GM23338 (cell line): ENCODE results near the gene THADA. TPM values are rescaled to one million over a fixed set of nuclear protein-coding genes. Genes with fewer than 3 reads are reported as not detected.

ENCODE experiments used
- ATAC-seq: fragments of 200-7000 bp; cut with Tn5 transposase; 3 replicates; pipeline ENCODE4 v1.9.1; 2020
- DNase-seq: peaks from one replicate; pipeline ENCODE4 v3.0.0-alpha.2; 2015; ENCODE audit warnings: low spot score
- H2AFZ ChIP-seq: fragments of 200-600 bp; sonication (generic); 2 replicates; pipeline ENCODE4 v1.8.0; 2016; ENCODE audit warnings: antibody characterized with exemption, mild to moderate bottlenecking, moderate library complexity
- H3F3A ChIP-seq: fragments of 200-600 bp; sonication (generic); replicated peaks from 2 replicates; pipeline ENCODE4 v1.8.0; 2017; ENCODE audit warnings: antibody characterized with exemption, mixed run types, low read depth
- H3K27ac ChIP-seq: fragments of 200-600 bp; sonication (generic); 2 replicates; pipeline ENCODE4 v1.6.1; 2016; ENCODE audit warnings: low read depth
- H3K27me3 ChIP-seq: fragments of 200-600 bp; sonication (generic); 2 replicates; pipeline ENCODE4 v1.8.0; 2016; ENCODE audit warnings: mild to moderate bottlenecking, mixed run types, moderate library complexity; ENCODE audit not compliant: insufficient read depth
- H3K36me3 ChIP-seq: fragments of 200-600 bp; sonication (generic); 2 replicates; pipeline ENCODE4 v1.8.0; 2016; ENCODE audit warnings: mild to moderate bottlenecking; ENCODE audit not compliant: insufficient read depth
- H3K4me1 ChIP-seq: fragments of 200-600 bp; sonication (generic); 2 replicates; pipeline ENCODE4 v1.8.0; 2016; ENCODE audit warnings: mild to moderate bottlenecking, moderate library complexity; ENCODE audit not compliant: insufficient read depth
- H3K4me2 ChIP-seq: fragments of 200-600 bp; sonication (generic); 2 replicates; pipeline ENCODE4 v1.7.1; 2017; ENCODE audit warnings: mixed run types
- H3K4me3 ChIP-seq: fragments of 200-600 bp; sonication (generic); 2 replicates; pipeline ENCODE4 v1.6.1; 2016; ENCODE audit warnings: mixed run types
- H3K79me2 ChIP-seq: fragments of 200-600 bp; sonication (generic); replicated peaks from 2 replicates; pipeline ENCODE4 v1.8.0; 2017; ENCODE audit warnings: mild to moderate bottlenecking; ENCODE audit not compliant: insufficient read depth
- H3K9me2 ChIP-seq: fragments of 200-600 bp; sonication (generic); 2 replicates; pipeline ENCODE4 v1.8.0; 2017; ENCODE audit not compliant: insufficient read depth
- H4K20me1 ChIP-seq: fragments of 200-600 bp; sonication (generic); replicated peaks from 2 replicates; pipeline ENCODE4 v1.8.0; 2017; ENCODE audit warnings: mild to moderate bottlenecking; ENCODE audit not compliant: insufficient read depth
- H3K27ac Mint-ChIP-seq: 2 replicates; pipeline ENCODE4 v1.8.0; 2020; ENCODE audit warnings: inconsistent platforms, mild to moderate bottlenecking, moderate library complexity, mixed read lengths
- H3K27me3 Mint-ChIP-seq: 3 replicates; pipeline ENCODE4 v1.8.0; 2022; ENCODE audit warnings: low read depth, mild to moderate bottlenecking, moderate library complexity, mixed read lengths, inconsistent platforms; ENCODE audit not compliant: insufficient read depth, poor library complexity
- H3K36me3 Mint-ChIP-seq: 3 replicates; pipeline ENCODE4 v1.8.0; 2021; ENCODE audit warnings: low read depth, mild to moderate bottlenecking, inconsistent platforms, moderate library complexity, mixed read lengths
- H3K4me1 Mint-ChIP-seq: 3 replicates; pipeline ENCODE4 v1.8.0; 2020; ENCODE audit warnings: mild to moderate bottlenecking, inconsistent platforms, mixed read lengths
- H3K4me3 Mint-ChIP-seq: 3 replicates; pipeline ENCODE4 v1.8.0; 2021; ENCODE audit warnings: moderate library complexity, mild to moderate bottlenecking, inconsistent platforms, mixed read lengths
- H3K9me3 Mint-ChIP-seq: 3 replicates; pipeline ENCODE4 v1.8.0; 2020; ENCODE audit warnings: moderate library complexity, mild to moderate bottlenecking, inconsistent platforms, mixed read lengths
- CREB1 ChIP-seq: fragments of 250-450 bp; sonication (Bioruptor Pico); IDR thresholded peaks from 2 replicates; pipeline ENCODE4 v1.5.0; 2020; ENCODE audit warnings: low read depth, mild to moderate bottlenecking, moderate library complexity
- EZH2phosphoT487 ChIP-seq: fragments of 200-600 bp; sonication (generic); IDR thresholded peaks from one replicate; pipeline ENCODE4 v1.8.1; 2018; ENCODE audit warnings: antibody characterized with exemption; ENCODE audit not compliant: unreplicated experiment
- JUNB ChIP-seq: IDR thresholded peaks from one replicate; pipeline ENCODE4 v1.6.1; 2016; ENCODE audit warnings: antibody characterized with exemption; ENCODE audit not compliant: unreplicated experiment
- NANOG ChIP-seq: IDR thresholded peaks from 2 replicates; pipeline ENCODE4 v1.6.1; 2016; ENCODE audit warnings: antibody characterized with exemption, borderline replicate concordance
- POLR2AphosphoS5 ChIP-seq: IDR thresholded peaks from 2 replicates; pipeline ENCODE4 v1.6.1; 2016; ENCODE audit warnings: antibody characterized with exemption, low read depth
- STAT1 ChIP-seq: IDR thresholded peaks from one replicate; pipeline ENCODE4 v1.6.1; 2016; ENCODE audit warnings: antibody characterized with exemption; ENCODE audit not compliant: unreplicated experiment
- ZNF114 ChIP-seq: fragments of 250-450 bp; sonication (Bioruptor Pico); IDR thresholded peaks from 2 replicates; pipeline ENCODE4 v1.5.0; 2020; ENCODE audit warnings: mild to moderate bottlenecking, moderate library complexity
- polyA plus RNA-seq: library from polyadenylated mRNA; unstranded; fragments of >200 nt; fragmentation: Nextera tagmentation; extraction: Ambion mirVana; gene quantifications from 2 replicates; pipeline ENCODE4 v1.2.1, GENCODE V29; 2016
- total RNA-seq: library from RNA; depleted of rRNA; stranded (reverse); fragments of >200 nt; shearing (Covaris generic); gene quantifications from 2 replicates; pipeline ENCODE4 v1.2.3, GENCODE V29; 2014
- TF ChIP-seq, protein P1 (sequence below): IDR thresholded peaks from one replicate; pipeline ENCODE4 v1.6.1; 2018; ENCODE audit warnings: antibody characterized with exemption; ENCODE audit not compliant: unreplicated experiment
- TF ChIP-seq, protein P2 (sequence below), 2 experiments: fragments of 200-600 bp in 1 of 2; sonication (generic) in 1 of 2; conservative IDR thresholded peaks; 2 replicates each; pipeline versions ENCODE4 v1.5.1 to v1.6.1; 2016 to 2017; ENCODE audit warnings: antibody characterized with exemption in 2 of 2, low read depth in 2 of 2, mild to moderate bottlenecking in 2 of 2, moderate library complexity in 1 of 2
- TF ChIP-seq, protein P3 (sequence below): IDR thresholded peaks from 2 replicates; pipeline ENCODE4 v1.6.1; 2016; ENCODE audit warnings: antibody characterized with exemption
- TF ChIP-seq, protein P4 (sequence below): fragments of 250-450 bp; sonication (Bioruptor Pico); IDR thresholded peaks from 2 replicates; pipeline ENCODE4 v1.5.0; 2020; ENCODE audit warnings: mild to moderate bottlenecking, moderate library complexity

The THADA gene
- total and polyA plus RNA-seq, 2 experiments from 2014 or later = 17.0 to 30.7 TPM

DNA sequence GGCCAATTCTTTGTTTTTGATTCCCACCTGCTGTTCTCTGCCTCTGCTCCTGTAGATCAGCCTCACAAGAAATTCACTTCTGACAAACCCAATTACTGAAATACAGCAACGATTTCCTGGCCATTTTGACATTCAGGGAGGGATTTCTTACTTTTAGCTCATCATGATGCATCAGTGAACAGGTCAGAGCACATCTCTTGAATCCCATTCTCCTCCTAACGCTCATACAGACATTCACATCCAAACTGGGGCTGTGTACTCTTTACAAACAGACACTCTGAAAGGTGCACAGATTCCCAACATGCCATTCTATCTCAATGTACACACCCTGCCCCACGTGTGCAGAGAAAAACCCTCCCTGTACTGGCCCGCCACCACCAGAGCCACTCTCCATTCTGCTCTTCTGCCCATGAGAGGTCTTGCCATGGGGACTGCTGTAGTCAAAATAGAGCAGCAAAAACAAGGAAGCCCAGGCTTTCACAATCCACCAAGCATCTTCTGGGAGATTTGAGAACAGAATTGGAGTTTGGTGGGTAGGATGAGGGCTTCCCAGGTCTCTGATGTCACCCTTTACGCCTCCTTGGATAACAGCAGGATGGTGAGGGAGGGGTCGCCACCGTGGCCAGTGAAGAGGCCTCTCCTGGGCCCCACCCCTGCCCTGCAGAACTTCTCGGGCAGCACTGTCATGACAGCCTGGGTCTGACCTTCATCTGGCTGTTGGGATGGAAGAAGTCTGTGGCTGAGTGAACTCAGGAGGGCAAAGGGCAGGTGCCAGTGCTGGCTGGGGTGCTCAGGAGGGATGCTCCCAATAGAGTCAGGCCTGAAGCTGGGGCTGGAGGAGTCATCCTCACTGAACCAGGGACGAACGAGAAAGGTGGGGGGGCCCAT lies 327.5 kb downstream of the THADA start:
- no peak overlapping the region for H3K27ac ChIP-seq
- Mint-ChIP-seq H3K9me3 (no peaks in the 10 kb centered on the region), H3K27me3 (peaks cover 5% of the 10 kb centered on the region), H3K4me1 (peaks cover 34% of the 10 kb centered on the region), H3K36me3 (no peaks in the 10 kb centered on the region), H3K27ac (no peak overlapping the region), H3K4me3 (no peak overlapping the region)
- H4K20me1 ChIP-seq = no peaks in the 10 kb centered on the region
- no peaks in the 10 kb centered on the region for H3K36me3 ChIP-seq
- no peak overlapping the region for H3K4me3 ChIP-seq
- H3K79me2 ChIP-seq = no peaks in the 10 kb centered on the region
- no peaks in the 10 kb centered on the region for H3K9me2 ChIP-seq
- H3K27me3 ChIP-seq = no peaks in the 10 kb centered on the region
- 0 out of 2 replicates have a peak, but pooled peaks cover 3% of the 10 kb centered on the region for H3F3A ChIP-seq
- no peak overlapping the region for H2AFZ ChIP-seq
- DNase-seq = no peak
- no peak for ATAC-seq
- peaks cover 3% of the 10 kb centered on the region; the same call in 1 of the 2 replicates for H3K4me1 ChIP-seq
- TF ChIP-seq, protein P1, sequence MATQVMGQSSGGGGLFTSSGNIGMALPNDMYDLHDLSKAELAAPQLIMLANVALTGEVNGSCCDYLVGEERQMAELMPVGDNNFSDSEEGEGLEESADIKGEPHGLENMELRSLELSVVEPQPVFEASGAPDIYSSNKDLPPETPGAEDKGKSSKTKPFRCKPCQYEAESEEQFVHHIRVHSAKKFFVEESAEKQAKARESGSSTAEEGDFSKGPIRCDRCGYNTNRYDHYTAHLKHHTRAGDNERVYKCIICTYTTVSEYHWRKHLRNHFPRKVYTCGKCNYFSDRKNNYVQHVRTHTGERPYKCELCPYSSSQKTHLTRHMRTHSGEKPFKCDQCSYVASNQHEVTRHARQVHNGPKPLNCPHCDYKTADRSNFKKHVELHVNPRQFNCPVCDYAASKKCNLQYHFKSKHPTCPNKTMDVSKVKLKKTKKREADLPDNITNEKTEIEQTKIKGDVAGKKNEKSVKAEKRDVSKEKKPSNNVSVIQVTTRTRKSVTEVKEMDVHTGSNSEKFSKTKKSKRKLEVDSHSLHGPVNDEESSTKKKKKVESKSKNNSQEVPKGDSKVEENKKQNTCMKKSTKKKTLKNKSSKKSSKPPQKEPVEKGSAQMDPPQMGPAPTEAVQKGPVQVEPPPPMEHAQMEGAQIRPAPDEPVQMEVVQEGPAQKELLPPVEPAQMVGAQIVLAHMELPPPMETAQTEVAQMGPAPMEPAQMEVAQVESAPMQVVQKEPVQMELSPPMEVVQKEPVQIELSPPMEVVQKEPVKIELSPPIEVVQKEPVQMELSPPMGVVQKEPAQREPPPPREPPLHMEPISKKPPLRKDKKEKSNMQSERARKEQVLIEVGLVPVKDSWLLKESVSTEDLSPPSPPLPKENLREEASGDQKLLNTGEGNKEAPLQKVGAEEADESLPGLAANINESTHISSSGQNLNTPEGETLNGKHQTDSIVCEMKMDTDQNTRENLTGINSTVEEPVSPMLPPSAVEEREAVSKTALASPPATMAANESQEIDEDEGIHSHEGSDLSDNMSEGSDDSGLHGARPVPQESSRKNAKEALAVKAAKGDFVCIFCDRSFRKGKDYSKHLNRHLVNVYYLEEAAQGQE = no peak
- no peak for TF ChIP-seq EZH2phosphoT487
- no peak for TF ChIP-seq STAT1
- TF ChIP-seq POLR2AphosphoS5 = no peak
- TF ChIP-seq, protein P2, sequence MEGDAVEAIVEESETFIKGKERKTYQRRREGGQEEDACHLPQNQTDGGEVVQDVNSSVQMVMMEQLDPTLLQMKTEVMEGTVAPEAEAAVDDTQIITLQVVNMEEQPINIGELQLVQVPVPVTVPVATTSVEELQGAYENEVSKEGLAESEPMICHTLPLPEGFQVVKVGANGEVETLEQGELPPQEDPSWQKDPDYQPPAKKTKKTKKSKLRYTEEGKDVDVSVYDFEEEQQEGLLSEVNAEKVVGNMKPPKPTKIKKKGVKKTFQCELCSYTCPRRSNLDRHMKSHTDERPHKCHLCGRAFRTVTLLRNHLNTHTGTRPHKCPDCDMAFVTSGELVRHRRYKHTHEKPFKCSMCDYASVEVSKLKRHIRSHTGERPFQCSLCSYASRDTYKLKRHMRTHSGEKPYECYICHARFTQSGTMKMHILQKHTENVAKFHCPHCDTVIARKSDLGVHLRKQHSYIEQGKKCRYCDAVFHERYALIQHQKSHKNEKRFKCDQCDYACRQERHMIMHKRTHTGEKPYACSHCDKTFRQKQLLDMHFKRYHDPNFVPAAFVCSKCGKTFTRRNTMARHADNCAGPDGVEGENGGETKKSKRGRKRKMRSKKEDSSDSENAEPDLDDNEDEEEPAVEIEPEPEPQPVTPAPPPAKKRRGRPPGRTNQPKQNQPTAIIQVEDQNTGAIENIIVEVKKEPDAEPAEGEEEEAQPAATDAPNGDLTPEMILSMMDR (conservative IDR thresholded peaks at IDR 0.05; ENCODE audit: low read depth in 2 of 2) = no peak
- TF ChIP-seq, protein P3, sequence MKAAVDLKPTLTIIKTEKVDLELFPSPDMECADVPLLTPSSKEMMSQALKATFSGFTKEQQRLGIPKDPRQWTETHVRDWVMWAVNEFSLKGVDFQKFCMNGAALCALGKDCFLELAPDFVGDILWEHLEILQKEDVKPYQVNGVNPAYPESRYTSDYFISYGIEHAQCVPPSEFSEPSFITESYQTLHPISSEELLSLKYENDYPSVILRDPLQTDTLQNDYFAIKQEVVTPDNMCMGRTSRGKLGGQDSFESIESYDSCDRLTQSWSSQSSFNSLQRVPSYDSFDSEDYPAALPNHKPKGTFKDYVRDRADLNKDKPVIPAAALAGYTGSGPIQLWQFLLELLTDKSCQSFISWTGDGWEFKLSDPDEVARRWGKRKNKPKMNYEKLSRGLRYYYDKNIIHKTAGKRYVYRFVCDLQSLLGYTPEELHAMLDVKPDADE = no peak
- no peak for TF ChIP-seq JUNB
- no peak for TF ChIP-seq CREB1 (CRISPR knock-in tag)
- TF ChIP-seq ZNF114 (CRISPR knock-in tag) = no peak
- no peak for TF ChIP-seq NANOG
- TF ChIP-seq, protein P4, sequence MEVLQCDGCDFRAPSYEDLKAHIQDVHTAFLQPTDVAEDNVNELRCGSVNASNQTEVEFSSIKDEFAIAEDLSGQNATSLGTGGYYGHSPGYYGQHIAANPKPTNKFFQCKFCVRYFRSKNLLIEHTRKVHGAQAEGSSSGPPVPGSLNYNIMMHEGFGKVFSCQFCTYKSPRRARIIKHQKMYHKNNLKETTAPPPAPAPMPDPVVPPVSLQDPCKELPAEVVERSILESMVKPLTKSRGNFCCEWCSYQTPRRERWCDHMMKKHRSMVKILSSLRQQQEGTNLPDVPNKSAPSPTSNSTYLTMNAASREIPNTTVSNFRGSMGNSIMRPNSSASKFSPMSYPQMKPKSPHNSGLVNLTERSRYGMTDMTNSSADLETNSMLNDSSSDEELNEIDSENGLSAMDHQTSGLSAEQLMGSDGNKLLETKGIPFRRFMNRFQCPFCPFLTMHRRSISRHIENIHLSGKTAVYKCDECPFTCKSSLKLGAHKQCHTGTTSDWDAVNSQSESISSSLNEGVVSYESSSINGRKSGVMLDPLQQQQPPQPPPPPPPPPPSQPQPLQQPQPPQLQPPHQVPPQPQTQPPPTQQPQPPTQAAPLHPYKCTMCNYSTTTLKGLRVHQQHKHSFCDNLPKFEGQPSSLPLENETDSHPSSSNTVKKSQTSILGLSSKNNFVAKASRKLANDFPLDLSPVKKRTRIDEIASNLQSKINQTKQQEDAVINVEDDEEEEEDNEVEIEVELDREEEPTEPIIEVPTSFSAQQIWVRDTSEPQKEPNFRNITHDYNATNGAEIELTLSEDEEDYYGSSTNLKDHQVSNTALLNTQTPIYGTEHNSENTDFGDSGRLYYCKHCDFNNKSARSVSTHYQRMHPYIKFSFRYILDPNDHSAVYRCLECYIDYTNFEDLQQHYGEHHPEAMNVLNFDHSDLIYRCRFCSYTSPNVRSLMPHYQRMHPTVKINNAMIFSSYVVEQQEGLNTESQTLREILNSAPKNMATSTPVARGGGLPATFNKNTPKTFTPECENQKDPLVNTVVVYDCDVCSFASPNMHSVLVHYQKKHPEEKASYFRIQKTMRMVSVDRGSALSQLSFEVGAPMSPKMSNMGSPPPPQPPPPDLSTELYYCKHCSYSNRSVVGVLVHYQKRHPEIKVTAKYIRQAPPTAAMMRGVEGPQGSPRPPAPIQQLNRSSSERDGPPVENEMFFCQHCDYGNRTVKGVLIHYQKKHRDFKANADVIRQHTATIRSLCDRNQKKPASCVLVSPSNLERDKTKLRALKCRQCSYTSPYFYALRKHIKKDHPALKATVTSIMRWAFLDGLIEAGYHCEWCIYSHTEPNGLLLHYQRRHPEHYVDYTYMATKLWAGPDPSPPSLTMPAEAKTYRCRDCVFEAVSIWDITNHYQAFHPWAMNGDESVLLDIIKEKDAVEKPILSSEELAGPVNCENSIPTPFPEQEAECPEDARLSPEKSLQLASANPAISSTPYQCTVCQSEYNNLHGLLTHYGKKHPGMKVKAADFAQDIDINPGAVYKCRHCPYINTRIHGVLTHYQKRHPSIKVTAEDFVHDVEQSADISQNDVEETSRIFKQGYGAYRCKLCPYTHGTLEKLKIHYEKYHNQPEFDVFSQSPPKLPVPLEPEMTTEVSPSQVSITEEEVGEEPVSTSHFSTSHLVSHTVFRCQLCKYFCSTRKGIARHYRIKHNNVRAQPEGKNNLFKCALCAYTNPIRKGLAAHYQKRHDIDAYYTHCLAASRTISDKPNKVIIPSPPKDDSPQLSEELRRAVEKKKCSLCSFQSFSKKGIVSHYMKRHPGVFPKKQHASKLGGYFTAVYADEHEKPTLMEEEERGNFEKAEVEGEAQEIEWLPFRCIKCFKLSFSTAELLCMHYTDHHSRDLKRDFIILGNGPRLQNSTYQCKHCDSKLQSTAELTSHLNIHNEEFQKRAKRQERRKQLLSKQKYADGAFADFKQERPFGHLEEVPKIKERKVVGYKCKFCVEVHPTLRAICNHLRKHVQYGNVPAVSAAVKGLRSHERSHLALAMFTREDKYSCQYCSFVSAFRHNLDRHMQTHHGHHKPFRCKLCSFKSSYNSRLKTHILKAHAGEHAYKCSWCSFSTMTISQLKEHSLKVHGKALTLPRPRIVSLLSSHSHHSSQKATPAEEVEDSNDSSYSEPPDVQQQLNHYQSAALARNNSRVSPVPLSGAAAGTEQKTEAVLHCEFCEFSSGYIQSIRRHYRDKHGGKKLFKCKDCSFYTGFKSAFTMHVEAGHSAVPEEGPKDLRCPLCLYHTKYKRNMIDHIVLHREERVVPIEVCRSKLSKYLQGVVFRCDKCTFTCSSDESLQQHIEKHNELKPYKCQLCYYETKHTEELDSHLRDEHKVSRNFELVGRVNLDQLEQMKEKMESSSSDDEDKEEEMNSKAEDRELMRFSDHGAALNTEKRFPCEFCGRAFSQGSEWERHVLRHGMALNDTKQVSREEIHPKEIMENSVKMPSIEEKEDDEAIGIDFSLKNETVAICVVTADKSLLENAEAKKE (CRISPR knock-in tag) = no peak
- H3K4me2 ChIP-seq = no peak overlapping the region
